Motor neuron (in vitro differentiated cells): ENCODE measurements around the gene ESRRG. TPM values are rescaled to one million over a fixed set of nuclear protein-coding genes. Genes with fewer than 3 reads are reported as not detected.

Experiments used
- ATAC-seq, 8 experiments: fragments of 200-7000 bp; cut with Tn5 transposase; replicated peaks in 6 of 8; 2 replicates each; pipeline ENCODE4 v1.8.0; 2021; ENCODE audit warnings: mild to moderate bottlenecking in 8 of 8, moderate library complexity in 8 of 8
- H3K27ac ChIP-seq, 2 donors: fragments of 250-450 bp; sonication (Bioruptor Pico); 2 replicates each; pipeline ENCODE4 v1.9.0; 2021; ENCODE audit warnings: antibody characterized with exemption in 2 of 2, mild to moderate bottlenecking in 2 of 2, moderate library complexity in 1 of 2
- H3K4me1 ChIP-seq, 2 donors: fragments of 250-450 bp; sonication (Bioruptor Pico); replicated peaks in 1 of 2; 2 replicates each; pipeline ENCODE4 v1.6.1; 2021; ENCODE audit warnings: antibody characterized with exemption in 2 of 2, mild to moderate bottlenecking in 2 of 2, moderate library complexity in 1 of 2
- H3K4me3 ChIP-seq, 5 donors: fragments of 250-450 bp; sonication (Bioruptor Pico); 2 replicates each; pipeline ENCODE4 v1.9.0; 2021; ENCODE audit warnings: antibody characterized with exemption in 5 of 5, mild to moderate bottlenecking in 5 of 5, moderate library complexity in 4 of 5
- WGBS, 10 experiments: fragments of 450-650 bp; shearing (Covaris generic); methylation state at CpG; one replicate each; pipeline ENCODE4 v1.0.0; 2022; 5-methylcytosine and 5-hydroxymethylcytosine counted together
- in situ Hi-C, 9 experiments: fragments of 400-800 bp; cut with MboI; loops; one replicate each; pipeline ENCODE4 v1.15.0; 2021; ENCODE audit warnings: low sequenced_read_pairs in 9 of 9, low pct_unique_long_range_greater_than_20kb in 2 of 9; ENCODE audit not compliant: unreplicated experiment in 9 of 9
- total RNA-seq, 8 experiments: library from RNA; unstranded; fragments of 300-600 nt; gene quantifications; 2 replicates each; pipeline versions ENCODE4 v1.2.3 to v1.2.4, GENCODE V29; 2022

ESRRG gene
- total RNA-seq = 10 to 100 TPM in 5 of 8 experiments, 1 to 10 TPM in 2, under 1 TPM in 1; 0.31 to 67.1 (median 32.6) TPM

DNA sequence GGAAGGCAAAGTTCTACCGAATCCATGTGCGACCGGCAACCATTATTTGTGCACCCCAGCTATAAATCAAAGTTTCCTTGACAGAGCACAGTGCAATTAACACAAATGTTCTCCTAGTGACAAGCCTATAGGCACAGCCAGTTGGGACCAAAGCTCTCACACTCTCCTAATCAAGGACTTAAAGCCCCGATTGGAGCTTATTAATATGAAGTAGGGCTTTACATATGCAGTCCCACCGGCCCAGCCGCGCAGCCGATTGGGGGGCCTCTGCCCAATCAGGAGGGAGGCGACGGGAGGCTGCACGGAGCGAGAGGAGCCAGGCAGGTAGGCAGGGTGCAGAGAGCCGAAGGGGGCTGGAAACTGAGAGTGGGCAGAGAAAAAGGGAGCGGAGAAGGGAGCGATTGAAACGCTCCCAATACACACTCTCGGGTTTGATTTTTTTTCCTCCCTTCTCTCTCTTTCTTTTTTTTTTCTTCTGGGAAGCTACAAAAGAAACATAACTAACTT, at the start of gene ESRRG:
TSS of gene ESRRG (minus strand) at position 156 of the 507 bp plus-strand sequence. CDS start at position 26, 130 bp downstream.
- peaks cover 0 to 47% of the 10 kb centered on the region in 2 donors for H3K4me1 ChIP-seq
- in situ Hi-C loops = no loop called here
- 0 to 7% (median 1%) methylated on average over 3 to 17 of the region's 17 CpGs; no CpG with 5 or more reads in 1 of the 10 experiments for WGBS, 10 experiments
- peak; percentile 63 to 100 (median 98) for ATAC-seq
- H3K27ac ChIP-seq = no peak within 1 kb of the TSS
- H3K4me3 ChIP-seq = peak within 1 kb of the TSS; percentile 41 to 50 (median 48)

DNA sequence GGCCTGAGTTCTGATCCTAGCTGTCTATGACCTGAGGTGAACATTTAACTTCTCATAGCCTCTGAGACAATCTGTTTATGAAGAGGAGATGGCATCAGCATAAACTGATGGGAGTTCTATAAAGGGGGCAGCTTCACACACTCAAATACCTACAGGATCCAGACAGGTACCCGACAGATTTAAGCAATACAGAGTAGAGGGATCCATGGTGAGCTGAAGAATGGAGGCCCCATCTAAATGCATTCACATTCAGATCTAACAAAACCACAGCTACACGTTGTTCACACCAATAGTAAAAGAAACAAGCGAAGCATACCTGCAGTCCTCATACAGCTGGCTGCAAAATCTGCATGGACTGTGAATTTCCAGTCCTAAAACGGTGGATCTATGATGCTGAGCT, 48.7 kb upstream of the ESRRG start:
- 4 to 100% (median 46%) methylated on average over 1 to 4 of the region's 4 CpGs for WGBS, 10 experiments
- Histone ChIP-seq H3K4me3 (no peak overlapping the region), H3K27ac (no peak overlapping the region), H3K4me1 (no peaks in the 10 kb centered on the region)
- ATAC-seq = no peak
- in situ Hi-C loops = no loop called here

DNA sequence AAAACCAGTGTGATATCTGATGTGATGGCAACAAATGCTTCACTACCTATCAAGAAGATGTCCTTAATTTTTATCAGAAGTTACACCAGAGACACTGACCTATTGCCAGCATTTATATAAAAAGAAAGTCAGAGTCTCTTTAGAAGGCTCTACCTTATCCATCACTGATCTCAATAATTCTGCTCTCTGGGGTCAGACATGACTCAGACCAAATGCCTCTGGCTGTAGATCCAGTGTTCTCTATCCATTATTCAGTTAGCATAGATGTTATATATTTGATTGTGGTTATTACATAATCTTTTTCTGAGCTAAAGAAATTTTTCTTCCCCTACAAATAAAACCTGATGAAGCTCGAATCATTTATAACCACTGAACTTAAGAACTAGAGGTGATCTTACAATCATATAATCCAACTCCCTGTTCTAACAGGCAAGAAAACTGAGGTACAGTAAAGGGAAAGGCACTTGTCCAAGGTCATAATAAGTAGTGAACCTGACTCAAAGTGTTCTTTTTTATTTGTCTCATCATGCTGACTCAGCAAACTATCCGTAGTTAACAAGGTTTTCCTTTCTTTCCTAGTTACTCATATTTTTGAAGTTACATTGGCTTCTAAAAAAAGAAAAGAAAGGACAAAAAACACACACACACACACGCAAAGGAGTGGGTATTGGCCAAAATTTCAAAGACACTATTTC, 43.6 kb upstream of the ESRRG start:
- no peak overlapping the region for H3K4me3 ChIP-seq
- in situ Hi-C loops = no loop called here
- H3K27ac ChIP-seq = no peak overlapping the region
- WGBS, 10 experiments = 19 to 93% (median 73%) methylated on average over 1 to 3 of the region's 3 CpGs
- H3K4me1 ChIP-seq = peaks cover 0 to 5% of the 10 kb centered on the region in 2 donors
- peak in 3 of 8 experiments; percentile 35 to 41 (median 41) for ATAC-seq

DNA sequence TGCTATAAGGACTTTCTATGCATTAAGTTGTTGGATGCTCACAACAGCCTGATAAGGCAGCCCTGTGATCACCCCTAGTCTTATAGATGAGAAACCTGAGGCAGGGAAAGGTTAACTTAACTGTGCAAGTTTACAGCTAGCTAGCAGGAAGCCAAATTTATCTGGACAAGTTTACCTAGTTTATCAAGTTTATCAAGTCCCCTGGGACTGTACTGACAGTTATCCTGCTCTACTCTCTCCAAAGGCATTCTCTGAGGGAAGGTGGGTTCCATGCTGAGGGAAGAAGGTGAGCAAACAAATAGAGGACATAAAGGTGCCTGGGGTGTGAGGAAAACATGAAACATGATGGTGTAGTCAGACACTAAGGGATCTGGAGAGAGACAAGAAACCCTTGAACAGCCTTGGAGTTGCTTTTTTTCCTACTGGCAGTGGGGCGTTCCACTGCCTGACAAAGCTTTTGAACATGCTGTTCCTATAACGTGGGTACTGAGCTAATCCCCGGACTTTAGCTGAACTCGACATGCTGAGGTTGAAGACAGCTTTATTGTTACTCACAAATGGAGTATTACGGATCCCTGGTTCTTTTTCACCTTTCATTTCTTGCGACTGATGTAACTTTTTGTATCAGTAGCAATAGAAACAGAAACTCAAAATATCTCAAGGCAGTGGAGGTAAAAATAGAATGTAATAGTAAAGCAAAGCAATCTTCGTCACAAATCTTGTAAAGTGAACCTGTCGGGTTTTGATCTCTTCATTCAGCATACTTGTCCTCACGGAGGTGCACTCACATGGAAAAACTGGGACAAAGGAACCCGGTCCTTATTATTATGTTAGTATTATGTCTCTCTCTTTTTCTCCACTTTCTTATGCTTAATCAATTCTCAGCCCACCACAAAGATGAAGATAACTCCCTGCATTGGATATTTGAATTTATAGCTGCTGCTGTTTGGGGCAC, 42.4 kb upstream of the ESRRG start:
- peak in 2 of 8 experiments; percentile 45 to 56 for ATAC-seq
- in situ Hi-C loops = no loop called here
- 3 to 81% (median 68%) methylated on average over 3 to 10 of the region's 10 CpGs for WGBS, 10 experiments

DNA sequence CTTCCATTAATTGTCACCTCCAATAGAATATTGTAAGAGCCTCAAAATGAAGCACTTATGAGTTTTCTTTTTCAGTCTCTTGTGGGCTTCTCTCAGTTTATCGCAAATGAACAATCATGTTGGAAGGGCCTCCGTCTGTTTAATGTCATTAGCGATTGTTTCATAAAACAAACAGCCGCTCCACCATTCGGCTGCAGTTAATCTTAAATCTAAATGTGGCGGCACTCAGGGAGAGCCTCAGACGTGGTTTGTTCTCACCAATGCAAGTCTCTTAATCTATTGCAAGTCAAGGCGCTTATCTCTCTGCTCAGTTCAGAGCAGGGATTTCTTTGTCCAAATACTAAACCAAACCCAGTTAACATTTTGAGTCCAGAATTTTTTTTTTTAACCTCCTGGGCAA, 34.9 kb upstream of the ESRRG start:
- Histone ChIP-seq H3K4me1 (peaks cover 0 to 3% of the 10 kb centered on the region in 2 donors), H3K4me3 (no peak overlapping the region), H3K27ac (no peak overlapping the region)
- in situ Hi-C loops = no loop called here
- WGBS, 10 experiments = 35 to 90% (median 64%) methylated on average over 2 to 8 of the region's 8 CpGs
- ATAC-seq = no peak

More for the DNA sequence above, 42.4 kb upstream of the ESRRG start:
- Histone ChIP-seq H3K4me3 (no peak overlapping the region), H3K4me1 (peaks cover 0 to 5% of the 10 kb centered on the region in 2 donors), H3K27ac (no peak overlapping the region)

DNA sequence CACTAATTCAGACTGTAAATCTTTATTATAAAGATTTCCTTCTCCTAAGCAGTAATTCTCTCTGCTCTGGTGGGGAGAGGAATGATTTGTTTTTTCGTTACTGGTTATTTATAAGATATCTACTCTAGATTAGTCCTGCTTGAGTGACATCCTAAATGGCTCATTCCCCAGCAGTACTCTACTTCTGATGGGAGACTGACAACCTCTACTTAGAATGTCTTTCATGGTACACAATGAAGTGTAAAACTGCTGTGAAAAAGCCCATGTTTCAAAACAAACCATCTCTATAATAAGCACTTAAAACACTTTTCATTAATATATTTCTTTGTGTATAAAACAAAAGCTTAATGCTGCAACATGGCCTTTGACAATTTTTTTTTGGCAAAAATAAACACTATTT, 33.9 kb upstream of the ESRRG start:
- Histone ChIP-seq H3K27ac (no peak overlapping the region), H3K4me3 (no peak overlapping the region), H3K4me1 (peaks cover 0 to 3% of the 10 kb centered on the region in 2 donors)
- no peak for ATAC-seq
- in situ Hi-C loops = no loop called here
- 0 to 100% (median 91%) methylated on average over 1 of the region's 1 CpG; no CpG with 5 or more reads in 1 of the 10 experiments for WGBS, 10 experiments

DNA sequence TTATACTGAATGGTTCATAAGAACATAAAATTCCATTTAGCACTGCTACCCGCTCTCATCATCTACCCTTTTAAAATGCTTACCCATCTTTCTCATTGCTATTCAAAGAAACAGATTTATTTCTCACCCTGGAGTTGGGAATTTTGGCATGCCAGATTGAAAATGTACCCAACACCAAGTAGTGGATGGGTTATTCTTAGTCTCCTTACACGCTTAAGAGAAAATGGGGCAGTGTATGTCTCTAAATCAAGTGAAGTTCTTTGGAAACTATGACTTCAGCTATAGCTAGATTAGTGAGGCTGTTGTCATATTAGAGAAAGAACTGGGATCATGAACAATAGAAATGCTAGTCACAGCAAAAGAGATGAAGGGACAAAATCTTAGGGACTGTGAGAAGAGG, 27.7 kb upstream of the ESRRG start:
- Histone ChIP-seq H3K4me3 (no peak overlapping the region), H3K27ac (no peak overlapping the region), H3K4me1 (peaks cover 0 to 17% of the 10 kb centered on the region in 2 donors)
- 36 to 100% (median 82%) methylated on average over 1 to 2 of the region's 2 CpGs for WGBS, 10 experiments
- no peak for ATAC-seq
- in situ Hi-C loops = no loop called here

DNA sequence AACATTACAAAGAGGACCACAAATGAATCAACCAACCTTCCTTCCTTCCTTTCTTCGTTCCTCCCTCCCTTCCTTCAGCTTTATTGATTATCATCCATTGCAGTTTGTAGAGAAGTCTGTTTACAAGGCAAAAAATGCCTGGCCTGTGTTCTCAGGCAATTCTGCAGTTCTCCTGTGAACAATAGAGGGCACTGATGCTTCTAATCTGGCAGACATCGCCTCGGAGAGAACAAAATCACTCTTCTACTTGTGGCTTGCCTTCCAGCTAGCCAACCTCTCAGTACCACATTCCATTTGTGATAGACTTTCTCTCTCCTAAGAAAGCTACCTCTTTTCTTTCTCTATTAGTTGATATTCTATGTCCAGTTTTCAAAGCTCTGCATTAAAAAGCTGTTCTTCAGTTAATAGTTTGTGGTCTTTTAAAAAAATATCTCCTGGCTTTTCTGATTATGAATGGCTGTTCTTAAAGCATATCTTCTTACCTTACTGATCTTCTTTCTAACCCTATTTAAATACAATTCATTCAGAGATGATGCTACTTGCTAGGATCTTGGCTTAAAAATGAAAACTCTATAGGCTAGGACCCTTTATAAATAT, 26.9 kb upstream of the ESRRG start:
- in situ Hi-C loops = no loop called here
- 0 to 10% (median 0%) methylated on average over 2 to 3 of the region's 3 CpGs; no CpG with 5 or more reads in 5 of the 10 experiments for WGBS, 10 experiments
- Histone ChIP-seq H3K27ac (no peak overlapping the region), H3K4me3 (no peak overlapping the region), H3K4me1 (peaks cover 0 to 17% of the 10 kb centered on the region in 2 donors)
- peak; percentile 82 to 91 (median 86) for ATAC-seq

DNA sequence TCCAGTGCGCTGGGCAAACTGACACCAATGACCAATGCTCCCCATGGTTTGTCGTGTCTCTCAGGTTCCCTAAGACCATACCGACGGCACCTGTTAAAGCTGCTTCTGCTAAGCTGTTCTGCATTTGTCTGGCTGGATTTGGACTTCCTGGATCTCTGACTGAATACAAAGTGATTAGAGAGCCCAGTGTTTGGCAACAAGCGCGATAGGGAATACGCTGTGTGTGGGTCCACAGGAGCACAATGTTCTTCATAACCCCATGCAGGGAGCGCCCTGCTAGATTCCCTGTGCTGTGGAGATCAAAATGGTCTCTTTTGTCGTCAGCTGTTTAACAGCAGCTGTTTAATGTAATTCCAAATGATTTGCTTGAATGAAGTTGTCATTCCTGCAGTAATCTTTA, 26.0 kb upstream of the ESRRG start:
- in situ Hi-C loops = loop anchor here in 1 of 9 experiments (25.0 kb wide), 1 partner anchor 1413 kb away; no protein-coding TSS in a partner anchor
- no peak overlapping the region for H3K27ac ChIP-seq

DNA sequence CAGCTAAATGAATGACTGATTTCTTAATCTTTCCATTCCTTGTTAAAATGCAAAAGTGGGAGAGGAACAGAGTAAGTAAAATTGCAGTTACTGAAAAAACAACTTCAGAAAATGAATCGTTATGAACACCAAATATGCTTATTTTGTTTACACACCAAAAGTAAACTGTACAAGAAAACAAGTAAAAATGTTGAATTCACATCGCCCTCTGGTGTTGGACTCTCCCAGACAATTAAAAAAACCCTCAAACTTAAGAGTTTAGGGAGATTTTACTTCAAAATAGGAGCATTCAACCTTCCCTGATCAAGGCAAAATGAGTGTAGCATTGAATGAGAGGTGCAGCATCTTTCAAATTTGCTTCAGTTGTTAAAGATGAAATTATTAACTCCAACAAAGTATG, 19.4 kb upstream of the ESRRG start:
- in situ Hi-C loops = loop anchor here in 1 of 9 experiments (25.0 kb wide), 1 partner anchor 1420 kb away; no protein-coding TSS in a partner anchor
- WGBS, 10 experiments = 0 to 87% (median 43%) methylated on average over 1 to 2 of the region's 2 CpGs
- no peak for ATAC-seq
- Histone ChIP-seq H3K4me1 (peaks cover 12 to 21% of the 10 kb centered on the region in 2 donors), H3K27ac (no peak overlapping the region), H3K4me3 (no peak overlapping the region)

More for the DNA sequence above, 26.0 kb upstream of the ESRRG start:
- H3K4me3 ChIP-seq = no peak overlapping the region
- no peak for ATAC-seq
- H3K4me1 ChIP-seq = peaks cover 0 to 17% of the 10 kb centered on the region in 2 donors
- WGBS, 10 experiments = 20 to 100% (median 89%) methylated on average over 2 to 9 of the region's 9 CpGs; no CpG with 5 or more reads in 2 of the 10 experiments

DNA sequence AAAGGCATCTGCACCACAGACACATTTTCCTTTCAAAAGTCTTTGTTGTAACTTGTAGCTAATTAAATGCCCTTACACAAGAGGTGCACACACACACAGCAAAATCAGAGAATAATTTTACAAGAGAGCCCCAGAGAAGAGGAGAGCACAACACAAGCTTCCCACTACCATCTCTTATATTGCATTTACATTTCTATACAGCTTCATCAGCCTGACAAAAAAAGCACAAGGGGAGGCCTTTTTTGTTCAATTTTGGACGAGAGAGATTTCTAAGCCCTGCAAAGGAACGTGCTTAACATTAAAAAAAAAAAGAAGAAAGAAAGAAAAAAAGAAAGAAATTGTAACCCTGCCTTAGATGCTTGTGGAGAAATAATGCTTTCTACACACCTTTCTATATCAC, 17.1 kb upstream of the ESRRG start:
- 0 to 20% (median 5%) methylated on average over 1 to 2 of the region's 2 CpGs; no CpG with 5 or more reads in 2 of the 10 experiments for WGBS, 10 experiments
- ATAC-seq = peak in 3 of 8 experiments; percentile 81 to 87 (median 83)
- in situ Hi-C loops = loop anchor here in 1 of 9 experiments (25.0 kb wide), 1 partner anchor 1422 kb away; no protein-coding TSS in a partner anchor
- H3K4me1 ChIP-seq = peaks cover 12 to 21% of the 10 kb centered on the region in 2 donors
- H3K4me3 ChIP-seq = no peak overlapping the region
- peak overlapping the region in 1 of 2 donors; percentile 13 for H3K27ac ChIP-seq

DNA sequence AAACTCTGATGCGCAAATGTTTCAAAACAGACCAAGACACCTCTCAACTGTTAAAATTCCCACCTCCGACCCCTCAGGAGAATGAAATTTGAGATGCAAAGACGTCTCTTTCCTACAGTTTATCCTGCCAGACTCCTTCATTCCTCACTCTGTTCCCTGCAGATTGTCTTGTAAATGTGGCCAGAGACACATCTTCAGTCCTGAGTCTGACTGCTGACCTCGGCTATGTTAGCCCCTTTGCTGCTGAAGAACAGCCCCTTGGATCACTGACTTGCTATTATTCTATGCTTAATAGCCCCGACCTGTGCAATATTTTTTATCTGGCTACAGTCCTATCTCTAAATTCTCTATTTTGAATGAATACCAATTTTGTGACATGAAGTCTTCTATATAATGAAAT, 16.6 kb upstream of the ESRRG start:
- 6 to 40% (median 17%) methylated on average over 1 to 5 of the region's 5 CpGs; no CpG with 5 or more reads in 3 of the 10 experiments for WGBS, 10 experiments
- in situ Hi-C loops = loop anchor here in 1 of 9 experiments (25.0 kb wide), 1 partner anchor 1423 kb away; no protein-coding TSS in a partner anchor
- peak overlapping the region in 1 of 2 donors; percentile 13 for H3K27ac ChIP-seq

More for the DNA sequence above, 16.6 kb upstream of the ESRRG start:
- Histone ChIP-seq H3K4me3 (no peak overlapping the region), H3K4me1 (peaks cover 12 to 21% of the 10 kb centered on the region in 2 donors)
- ATAC-seq = peak in 3 of 8 experiments; percentile 64 to 72 (median 64)
